NCI-H1105 (cell line): Measurements from ENCODE around the gene BLOC1S6.

ENCODE experiments used
- DNase-seq: peaks from one replicate; lab custom pipeline; 2025; lab: John Stamatoyannopoulos, UW

The BLOC1S6 gene

GRCh38 chr15:45588219-45588875, 1.2 kb downstream of the BLOC1S6 start:
- DNase-seq: no peak

- DNase-seq: no peak
Measured at GRCh38 chr15:45589256-45589655, 2.1 kb downstream of the BLOC1S6 start.

- no peak for DNase-seq
Measured at GRCh38 chr15:45594319-45594718, 7.1 kb downstream of the BLOC1S6 start.

GRCh38 chr15:45594835-45595530, 7.8 kb downstream of the BLOC1S6 start:
- DNase-seq: no peak

GRCh38 chr15:45603881-45604280, 16.7 kb downstream of the BLOC1S6 start:
- DNase-seq: no peak

- DNase-seq: no peak
Measured at GRCh38 chr15:45604326-45604725, 17.1 kb downstream of the BLOC1S6 start.

GRCh38 chr15:45606413-45606812, 19.2 kb downstream of the BLOC1S6 start:
- DNase-seq: no peak

GRCh38 chr15:45606841-45607240, 19.7 kb downstream of the BLOC1S6 start:
- no peak for DNase-seq

- no peak for DNase-seq
Measured at GRCh38 chr15:45611305-45611704, 24.1 kb downstream of the BLOC1S6 start.

GRCh38 chr15:45612790-45613415, 25.7 kb downstream of the BLOC1S6 start:
- no peak for DNase-seq

- no peak for DNase-seq
Measured at GRCh38 chr15:45616901-45617323, 29.7 kb downstream of the BLOC1S6 start.

- DNase-seq: no peak
Measured at GRCh38 chr15:45618813-45619212, 31.6 kb downstream of the BLOC1S6 start.

GRCh38 chr15:45628136-45628535, 41.0 kb downstream of the BLOC1S6 start:
- DNase-seq: no peak

- no peak for DNase-seq
Measured at GRCh38 chr15:45630917-45631691, 43.9 kb downstream of the BLOC1S6 start.

- DNase-seq: no peak
Measured at GRCh38 chr15:45631776-45632175, 44.6 kb downstream of the BLOC1S6 start.

- DNase-seq: no peak
Measured at GRCh38 chr15:45634432-45635190, 47.4 kb downstream of the BLOC1S6 start, which contains the start of gene SQOR. TSS of gene SQOR (plus strand) at chr15:45635029. CDS start at chr15:45658924, 23,895 bp downstream.

- DNase-seq: no peak
Measured at GRCh38 chr15:45635191-45635638, 48.0 kb downstream of the BLOC1S6 start.

- no peak for DNase-seq
Measured at GRCh38 chr15:45635763-45636292, 48.6 kb downstream of the BLOC1S6 start.

- no peak for DNase-seq
Measured at GRCh38 chr15:45637141-45637540, 50.0 kb downstream of the BLOC1S6 start.

- DNase-seq: no peak
Measured at GRCh38 chr15:45637552-45638033, 50.4 kb downstream of the BLOC1S6 start.

GRCh38 chr15:45640616-45641015, 53.4 kb downstream of the BLOC1S6 start:
- no peak for DNase-seq
